Measurements from ENCODE around the gene FBXL19. TPM values are rescaled to one million over a fixed set of nuclear protein-coding genes. Genes with fewer than 3 reads are reported as not detected.
"Not testable (repeated sequence)": the region's sequence is repeated elsewhere in the genome, so short reads cannot be mapped to it uniquely, and the experiment has no call there.

Gene FBXL19
- total and polyA plus RNA-seq, 9 of the 15 experiments (the other 6 are each of a cell fraction or from before 2014, with no cell fraction given), result 0.13 to 48.0 (median 13.5) TPM; not detected in 1

GRCh38 chr16:30891043-30891823, 32.1 kb upstream of the FBXL19 start:
- H3K9me3 ChIP-seq (replicated peaks; ENCODE audit: control insufficient read depth, insufficient read depth, low read depth, low read length); H2AFZ ChIP-seq (ENCODE audit: low read depth, low read length); intact Hi-C loops (cut with micrococcal nuclease); BruUV-seq (replicated peaks); H3K9ac ChIP-seq (ENCODE audit: insufficient read depth in 1 of 2, low read depth in 2 of 2, low read length in 2 of 2); FAIRE-seq; H3K4me3 ChIP-seq; in situ Hi-C loops (cut with MboI); CTCF ChIA-PET (ENCODE audit: low intra/inter-chr PET ratio); H3K27ac ChIP-seq (ENCODE audit: extremely low read depth, low read depth, low read length); H3K27me3 ChIP-seq (ENCODE audit: control insufficient read depth in 2 of 2, insufficient read depth in 2 of 2, low read length in 2 of 2); H4K20me1 ChIP-seq (replicated peaks; ENCODE audit: control insufficient read depth, insufficient read depth, low read length); ATAC-seq; DNase-seq (ENCODE audit: extremely low read depth in 1 of 4, low spot score in 3 of 4); H3K9me1 ChIP-seq (ENCODE audit: control insufficient read depth, insufficient read depth, low read length); H3K4me2 ChIP-seq (ENCODE audit: insufficient read depth, low read length): not testable (repeated sequence)
- peaks cover 22% of the 10 kb centered on the region for H3K79me2 ChIP-seq (ENCODE audit: control insufficient read depth, insufficient read depth, low read length)
- TF ChIP-seq ZKSCAN1 (IDR thresholded peaks at IDR 0.05; ENCODE audit: low read depth, low read length), result 0 out of 2 replicates have a peak, but pooled peaks have one; percentile 51
- peaks cover 30 to 42% of the 10 kb centered on the region in 2 experiments for H3K4me1 ChIP-seq (replicated peaks in 1 of 2; ENCODE audit: control insufficient read depth in 2 of 2, insufficient read depth in 2 of 2, low read length in 2 of 2)
- peaks cover 47% of the 10 kb centered on the region; the same call in 2 of the 3 replicates for H3K36me3 ChIP-seq (ENCODE audit: control insufficient read depth, insufficient read depth, low read length)
- POLR2A ChIA-PET, result interaction anchor here (0.6 to 1.4 kb wide), 3 partner anchors 11 to 47 kb away, joined by 3 to 4 read pairs (median 3); no protein-coding TSS in a partner anchor
- WGBS (ENCODE audit: insufficient coverage, low coverage, missing lambda C conversion rate), result 91% methylated on average over 11 of the region's 15 CpGs

DNA sequence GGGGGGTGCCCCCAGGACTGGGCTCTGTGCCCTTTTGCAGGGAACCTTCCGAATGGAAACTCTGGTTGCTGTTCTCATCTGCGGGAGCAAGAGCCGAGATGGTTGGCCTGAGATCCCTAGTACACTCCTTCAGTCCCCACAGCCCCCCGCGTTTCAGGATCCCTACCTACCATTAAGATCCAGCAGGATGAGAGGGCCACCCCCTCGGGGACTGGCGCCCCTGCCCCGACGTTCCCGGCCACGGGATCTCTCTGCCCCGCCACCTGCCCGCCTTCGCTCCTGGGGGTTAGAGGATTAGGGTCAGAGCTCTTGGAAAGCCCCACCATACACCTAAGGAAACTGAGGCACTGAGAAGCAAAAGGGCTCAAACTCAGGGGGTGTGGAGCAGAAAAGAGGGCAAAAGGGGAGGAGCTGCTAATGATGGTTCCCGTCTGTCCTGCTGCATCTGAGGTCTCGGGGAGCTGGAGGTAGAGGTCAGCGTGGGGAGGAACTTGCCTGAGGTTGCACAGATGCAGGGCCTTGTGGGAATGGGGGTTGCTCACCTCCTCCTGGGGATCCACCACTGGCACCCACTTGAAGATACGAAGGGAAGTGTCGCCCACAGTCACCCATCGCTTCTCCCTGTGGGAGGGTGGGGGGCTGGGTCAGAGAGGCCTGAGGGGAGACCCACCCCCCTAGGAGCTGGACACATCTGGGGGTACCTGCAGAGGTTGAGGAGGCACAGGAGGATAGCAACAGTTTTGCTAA, 30.5 kb upstream of the FBXL19 start:
- FAIRE-seq (no peak), DNase-seq (ENCODE audit: extremely low read depth in 1 of 4, low spot score in 3 of 4) (no peak), ATAC-seq (no peak)
- Histone ChIP-seq H3K4me3 (peak overlapping the region; percentile 67), H3K27ac (ENCODE audit: extremely low read depth, low read depth, low read length) (peak overlapping the region; percentile 90), H3K9me3 (replicated peaks; ENCODE audit: control insufficient read depth, insufficient read depth, low read depth, low read length) (no peaks in the 10 kb centered on the region), H3K4me1 (replicated peaks in 1 of 2; ENCODE audit: control insufficient read depth in 2 of 2, insufficient read depth in 2 of 2, low read length in 2 of 2) (peaks cover 35 to 49% of the 10 kb centered on the region in 2 experiments), H3K9me1 (ENCODE audit: control insufficient read depth, insufficient read depth, low read length) (no peaks in the 10 kb centered on the region), H3K9ac (ENCODE audit: insufficient read depth in 1 of 2, low read depth in 2 of 2, low read length in 2 of 2) (peak overlapping the region; percentile 87 to 100), H3K79me2 (ENCODE audit: control insufficient read depth, insufficient read depth, low read length) (peaks cover 22% of the 10 kb centered on the region), H3K4me2 (ENCODE audit: insufficient read depth, low read length) (peak overlapping the region; percentile 91), H3K36me3 (ENCODE audit: control insufficient read depth, insufficient read depth, low read length) (peaks cover 38% of the 10 kb centered on the region; the same call in 2 of the 3 replicates), H4K20me1 (replicated peaks; ENCODE audit: control insufficient read depth, insufficient read depth, low read length) (no peaks in the 10 kb centered on the region), H3K27me3 (ENCODE audit: control insufficient read depth in 2 of 2, insufficient read depth in 2 of 2, low read length in 2 of 2) (no peaks in the 10 kb centered on the region), H2AFZ (ENCODE audit: low read depth, low read length) (peak overlapping the region; percentile 90; the same call in 1 of the 2 replicates)
- WGBS (ENCODE audit: insufficient coverage, low coverage, missing lambda C conversion rate), result 76% methylated on average over 14 of the region's 20 CpGs
- in situ Hi-C loops (cut with MboI), result no loop called here
- ChIA-PET CTCF (ENCODE audit: low intra/inter-chr PET ratio) (no interaction called here), POLR2A (interaction anchor here (0.6 to 1.6 kb wide), 4 partner anchors 12 to 18 kb away, joined by 3 to 12 read pairs (median 5); no protein-coding TSS in a partner anchor)
- BruUV-seq (replicated peaks), result TSS peak; percentile 48
- intact Hi-C loops (cut with micrococcal nuclease), result no loop called here
- TF ChIP-seq ZC3H4 (CRISPR knock-in tag; IDR thresholded peaks at IDR 0.05; ENCODE audit: borderline replicate concordance) (0 out of 2 replicates have a peak, but pooled peaks have one; percentile 8), ZNF79 (CRISPR knock-in tag; IDR thresholded peaks at IDR 0.05; ENCODE audit: low read depth) (no peak), ZNF277 (CRISPR knock-in tag; IDR thresholded peaks at IDR 0.05; ENCODE audit: borderline replicate concordance) (no peak), ZNF146 (CRISPR knock-in tag; IDR thresholded peaks at IDR 0.05; ENCODE audit: unreplicated experiment) (no peak)
- TF ChIP-seq, protein P1, sequence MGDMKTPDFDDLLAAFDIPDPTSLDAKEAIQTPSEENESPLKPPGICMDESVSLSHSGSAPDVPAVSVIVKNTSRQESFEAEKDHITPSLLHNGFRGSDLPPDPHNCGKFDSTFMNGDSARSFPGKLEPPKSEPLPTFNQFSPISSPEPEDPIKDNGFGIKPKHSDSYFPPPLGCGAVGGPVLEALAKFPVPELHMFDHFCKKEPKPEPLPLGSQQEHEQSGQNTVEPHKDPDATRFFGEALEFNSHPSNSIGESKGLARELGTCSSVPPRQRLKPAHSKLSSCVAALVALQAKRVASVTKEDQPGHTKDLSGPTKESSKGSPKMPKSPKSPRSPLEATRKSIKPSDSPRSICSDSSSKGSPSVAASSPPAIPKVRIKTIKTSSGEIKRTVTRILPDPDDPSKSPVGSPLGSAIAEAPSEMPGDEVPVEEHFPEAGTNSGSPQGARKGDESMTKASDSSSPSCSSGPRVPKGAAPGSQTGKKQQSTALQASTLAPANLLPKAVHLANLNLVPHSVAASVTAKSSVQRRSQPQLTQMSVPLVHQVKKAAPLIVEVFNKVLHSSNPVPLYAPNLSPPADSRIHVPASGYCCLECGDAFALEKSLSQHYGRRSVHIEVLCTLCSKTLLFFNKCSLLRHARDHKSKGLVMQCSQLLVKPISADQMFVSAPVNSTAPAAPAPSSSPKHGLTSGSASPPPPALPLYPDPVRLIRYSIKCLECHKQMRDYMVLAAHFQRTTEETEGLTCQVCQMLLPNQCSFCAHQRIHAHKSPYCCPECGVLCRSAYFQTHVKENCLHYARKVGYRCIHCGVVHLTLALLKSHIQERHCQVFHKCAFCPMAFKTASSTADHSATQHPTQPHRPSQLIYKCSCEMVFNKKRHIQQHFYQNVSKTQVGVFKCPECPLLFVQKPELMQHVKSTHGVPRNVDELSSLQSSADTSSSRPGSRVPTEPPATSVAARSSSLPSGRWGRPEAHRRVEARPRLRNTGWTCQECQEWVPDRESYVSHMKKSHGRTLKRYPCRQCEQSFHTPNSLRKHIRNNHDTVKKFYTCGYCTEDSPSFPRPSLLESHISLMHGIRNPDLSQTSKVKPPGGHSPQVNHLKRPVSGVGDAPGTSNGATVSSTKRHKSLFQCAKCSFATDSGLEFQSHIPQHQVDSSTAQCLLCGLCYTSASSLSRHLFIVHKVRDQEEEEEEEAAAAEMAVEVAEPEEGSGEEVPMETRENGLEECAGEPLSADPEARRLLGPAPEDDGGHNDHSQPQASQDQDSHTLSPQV (IDR thresholded peaks at IDR 0.05), result no peak

Measured in K562 (cell line).